SH-SY5Y (cell line): ENCODE measurements around the gene SMIM32.

Experiments
- GATA2 ChIP-seq: IDR thresholded peaks from 2 replicates; pipeline ENCODE4 v1.6.1; 2011; ENCODE audit warnings: mild to moderate bottlenecking, low read depth, low read length
- GATA3 ChIP-seq: IDR thresholded peaks from 2 replicates; pipeline ENCODE4 v1.6.1; 2011; ENCODE audit warnings: low read depth, mild to moderate bottlenecking, low read length, moderate library complexity

DNA sequence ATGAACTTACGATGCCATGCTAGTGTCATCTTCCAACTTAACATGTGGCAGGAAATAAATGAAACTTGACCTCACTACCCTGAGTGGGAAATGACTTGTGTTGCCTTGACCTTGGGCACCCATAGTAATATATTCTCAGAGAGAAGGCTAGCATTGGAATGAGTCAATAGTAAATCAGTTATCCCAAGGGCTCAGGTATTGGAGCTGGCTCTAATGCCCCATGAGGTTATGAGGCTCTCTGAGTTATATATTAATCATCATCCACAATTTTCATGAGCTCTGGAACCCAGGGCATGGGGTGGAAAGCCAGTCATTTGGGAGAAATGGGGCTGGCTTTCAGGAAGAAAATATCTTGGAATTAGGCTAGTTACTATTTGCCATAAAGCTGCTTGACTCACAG lies 42.4 kb upstream of the SMIM32 start:
- TF ChIP-seq GATA2, result no peak
- TF ChIP-seq GATA3, result no peak
